Bronchial epithelial cell (primary cell): ENCODE results near the gene SHISA6. TPM values are rescaled to one million over a fixed set of nuclear protein-coding genes. Genes with fewer than 3 reads are reported as not detected.

Experiments
- DNase-seq: peaks from one replicate; pipeline ENCODE4 v3.0.0-alpha.2; 2010; ENCODE audit warnings: low read depth
- FAIRE-seq: peaks from 2 replicates; lab custom pipeline; 2011; peaks lifted over from hg19 to GRCh38; lab: Jason Lieb, UNC
- H3K27me3 ChIP-seq: 2 replicates; pipeline ENCODE4 v1.5.1; 2011; ENCODE audit warnings: low read length; ENCODE audit not compliant: control insufficient read depth, insufficient read depth
- H3K36me3 ChIP-seq: 2 replicates; pipeline ENCODE4 v1.5.1; 2011; ENCODE audit warnings: low read length; ENCODE audit not compliant: control insufficient read depth, insufficient read depth
- H3K4me3 ChIP-seq: 2 replicates; pipeline ENCODE4 v1.5.1; 2011; ENCODE audit warnings: mild to moderate bottlenecking, low read depth, low read length, control low read depth
- CTCF ChIP-seq: IDR thresholded peaks from 2 replicates; pipeline ENCODE4 v1.5.1; 2011; ENCODE audit warnings: mild to moderate bottlenecking, moderate library complexity, low read length, control low read depth, inconsistent platforms; ENCODE audit not compliant: insufficient read depth, severe bottlenecking
- total RNA-seq: library from RNA; depleted of rRNA; stranded (reverse); fragments of >200 nt; gene quantifications from 2 replicates; pipeline ENCODE4 v1.2.1, GENCODE V29; 2014

The SHISA6 gene
- total RNA-seq, 1 donor from 2014 or later = not detected

GRCh38 chr17:11331547-11332513, 90.8 kb downstream of the SHISA6 start:
- H3K27me3 ChIP-seq = no peaks in the 10 kb centered on the region
- no peaks in the 10 kb centered on the region for H3K36me3 ChIP-seq
- FAIRE-seq (no peak), DNase-seq (no peak)
- no peak overlapping the region for H3K4me3 ChIP-seq
- TF ChIP-seq CTCF = no peak

- no peak for DNase-seq
- TF ChIP-seq CTCF = no peak
- Histone ChIP-seq H3K4me3 (no peak overlapping the region), H3K36me3 (no peaks in the 10 kb centered on the region), H3K27me3 (no peaks in the 10 kb centered on the region)
- FAIRE-seq = no peak
Measured at GRCh38 chr17:11332706-11333105, 91.7 kb downstream of the SHISA6 start.

- Histone ChIP-seq H3K4me3 (no peak overlapping the region), H3K27me3 (no peaks in the 10 kb centered on the region), H3K36me3 (no peaks in the 10 kb centered on the region)
- no peak for FAIRE-seq
- DNase-seq = no peak
- no peak for TF ChIP-seq CTCF
Measured at GRCh38 chr17:11334493-11334892, 93.5 kb downstream of the SHISA6 start.

DNA sequence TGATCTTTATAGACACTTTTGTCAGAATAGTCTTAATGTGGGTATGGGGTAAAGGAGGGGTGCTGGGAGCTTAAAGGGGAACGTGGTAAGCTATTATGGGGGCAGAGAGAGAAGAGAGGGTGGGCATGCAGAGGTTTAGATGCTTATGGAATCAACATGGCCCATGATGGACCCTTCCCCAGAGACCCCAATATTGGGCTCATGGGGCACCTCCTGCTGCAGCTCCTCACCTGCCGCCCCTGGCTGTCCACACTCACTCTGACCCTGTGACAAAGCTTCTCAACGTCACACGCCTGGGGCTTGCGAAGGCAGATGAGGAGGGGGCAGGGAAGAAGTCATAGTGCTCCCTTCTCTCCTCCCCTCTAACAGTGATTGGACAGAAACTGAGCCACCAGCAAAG, 95.3 kb downstream of the SHISA6 start:
- no peak for DNase-seq
- Histone ChIP-seq H3K27me3 (no peaks in the 10 kb centered on the region), H3K36me3 (no peaks in the 10 kb centered on the region), H3K4me3 (no peak overlapping the region)
- TF ChIP-seq CTCF = no peak
- no peak for FAIRE-seq

DNA sequence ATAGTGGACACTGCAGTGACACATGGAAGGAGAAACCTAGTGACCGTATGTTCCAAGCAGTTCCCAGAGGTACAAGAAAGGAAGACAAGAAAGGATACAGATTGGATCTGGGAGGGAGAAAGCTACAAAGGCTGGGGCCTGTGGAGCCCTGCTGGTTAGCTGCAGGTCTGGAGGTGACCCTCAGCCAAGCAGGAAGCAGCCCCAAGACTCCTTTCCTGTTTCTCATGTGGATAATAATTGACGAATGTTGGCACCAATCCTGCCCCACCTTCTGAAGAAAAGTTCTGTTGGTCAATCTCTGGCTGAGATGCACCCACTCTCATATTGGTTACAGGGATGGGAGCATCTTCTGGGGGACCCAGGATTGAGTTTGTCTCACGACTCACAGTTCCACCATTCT, 99.8 kb downstream of the SHISA6 start:
- no peak for FAIRE-seq
- no peak overlapping the region for H3K4me3 ChIP-seq
- H3K36me3 ChIP-seq = no peaks in the 10 kb centered on the region
- no peak for DNase-seq
- no peak for TF ChIP-seq CTCF
- no peaks in the 10 kb centered on the region for H3K27me3 ChIP-seq
